Stimulated activated CD4-positive, alpha-beta T cell treated with anti-CD3 and anti-CD28 coated beads, Interleukin-12 subunit alpha, Interleukin-12 subunit beta, amount 100 ng/mL, for 48 hours (primary cell): ENCODE results near the gene MAEA.
A peak's percentile ranks its signal among the peaks of the same experiment; 100 is the strongest.

Experiments used
- DNase-seq, 3 donors: peaks; one replicate each; pipeline ENCODE4 v3.0.0-alpha.2; 2020; ENCODE audit warnings: low read depth in 2 of 3, low spot score in 1 of 3

Gene MAEA

DNA sequence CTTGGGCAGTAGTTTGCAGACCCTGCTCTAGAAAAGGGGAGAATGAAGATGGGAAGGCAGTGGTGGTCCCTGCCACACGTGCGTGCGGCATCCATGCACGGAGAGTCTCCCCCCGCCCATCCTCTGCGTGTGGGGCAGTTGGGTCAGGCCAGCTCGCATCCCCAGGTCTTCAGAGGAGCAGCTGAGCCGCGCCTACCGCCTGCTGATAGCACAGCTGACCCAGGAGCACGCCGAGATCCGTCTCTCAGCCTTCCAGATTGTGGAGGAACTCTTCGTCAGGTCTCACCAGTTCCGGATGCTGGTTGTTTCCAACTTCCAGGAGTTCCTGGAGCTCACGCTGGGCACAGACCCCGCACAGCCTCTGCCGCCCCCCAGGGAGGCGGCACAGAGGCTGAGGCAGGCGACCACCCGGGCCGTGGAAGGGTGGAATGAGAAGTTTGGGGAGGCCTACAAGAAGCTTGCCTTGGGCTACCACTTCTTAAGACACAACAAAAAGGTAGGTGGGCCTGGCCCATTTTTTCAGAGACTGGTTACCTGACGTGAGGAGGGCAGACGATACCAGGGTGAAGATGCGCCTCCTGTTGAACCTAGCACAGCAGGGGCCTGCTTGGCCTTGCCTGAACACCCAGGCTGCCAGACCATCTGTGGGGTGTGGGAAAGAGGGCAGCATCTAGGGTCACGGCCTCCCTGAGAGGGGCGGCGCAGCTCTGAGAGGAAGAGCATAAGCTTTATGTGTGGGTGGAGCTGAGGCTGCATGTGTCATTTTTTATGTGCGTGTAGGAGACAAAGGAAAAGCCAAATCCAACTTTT is 59.9 kb downstream of the MAEA start:
- DNase-seq = no peak

DNA sequence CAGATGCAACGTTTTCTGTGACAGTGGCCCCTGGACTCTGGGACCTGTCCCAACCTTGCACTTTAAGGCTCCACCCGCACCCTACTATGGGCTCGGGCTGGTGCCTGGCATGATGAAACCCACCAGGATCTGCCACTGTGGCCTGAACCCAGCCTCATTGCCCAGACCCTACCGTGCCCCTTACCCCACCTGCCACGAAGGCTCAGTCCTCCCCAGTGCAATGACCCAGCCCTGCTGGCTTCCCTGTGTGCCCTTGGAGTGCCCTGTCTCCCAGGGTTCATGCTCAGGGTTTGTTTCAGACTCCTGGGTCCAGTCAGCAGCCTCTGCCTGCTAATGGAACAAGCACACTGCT is 60.5 kb downstream of the MAEA start:
- DNase-seq = no peak

DNA sequence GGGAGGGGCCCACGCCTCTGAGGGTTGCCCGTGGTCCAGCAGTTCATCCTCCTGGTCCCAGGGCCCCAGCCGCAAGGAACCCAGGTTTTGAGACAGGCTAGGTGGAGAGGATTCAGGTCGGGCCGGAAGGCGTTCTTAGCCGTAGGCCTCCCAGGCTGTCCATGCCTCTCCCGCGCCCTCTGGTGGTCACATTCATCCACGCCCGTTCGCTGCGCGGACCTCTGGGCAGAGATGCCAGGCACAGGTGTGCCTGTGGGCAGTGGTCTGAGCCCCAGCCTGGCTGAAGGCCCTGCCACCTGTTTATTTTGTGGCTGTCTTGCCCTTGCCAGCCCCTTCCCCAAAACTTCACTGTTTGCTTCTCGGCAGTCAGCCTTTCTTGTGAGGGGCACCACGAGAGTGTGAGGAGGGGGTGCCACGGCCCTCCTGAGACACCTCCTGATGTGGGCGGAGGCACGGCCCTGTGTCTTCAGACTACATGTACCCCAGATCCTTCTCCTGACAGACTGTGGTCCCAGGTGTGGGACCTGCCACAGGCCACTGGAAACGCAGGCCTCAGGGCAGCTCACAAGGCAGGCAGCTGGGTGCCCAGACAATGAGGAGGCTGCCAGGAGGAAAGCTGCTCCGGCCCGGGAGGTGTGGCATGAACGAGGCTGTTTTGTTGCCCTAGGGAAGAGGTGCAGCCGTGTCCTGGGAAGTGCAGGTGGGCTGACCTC is 62.3 kb downstream of the MAEA start:
- peak; percentile 81 to 92 (median 87) for DNase-seq

DNA sequence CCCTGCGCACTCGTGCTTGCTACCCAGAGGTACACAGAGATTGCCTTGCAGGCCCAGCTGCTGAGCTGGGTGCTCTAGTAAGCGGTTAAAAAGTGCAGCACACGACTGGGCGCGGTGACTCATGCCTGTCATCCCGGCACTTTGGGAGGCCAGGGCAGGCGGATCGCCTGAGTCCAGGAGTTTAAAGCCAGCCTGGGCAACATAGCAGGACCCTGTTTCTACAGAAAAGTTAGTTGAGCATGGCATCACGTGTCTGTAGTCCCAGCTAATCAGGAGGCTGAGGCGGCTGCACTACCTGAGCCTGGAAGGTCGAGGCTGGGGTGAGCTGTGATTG is 62.8 kb downstream of the MAEA start:
- DNase-seq = no peak

DNA sequence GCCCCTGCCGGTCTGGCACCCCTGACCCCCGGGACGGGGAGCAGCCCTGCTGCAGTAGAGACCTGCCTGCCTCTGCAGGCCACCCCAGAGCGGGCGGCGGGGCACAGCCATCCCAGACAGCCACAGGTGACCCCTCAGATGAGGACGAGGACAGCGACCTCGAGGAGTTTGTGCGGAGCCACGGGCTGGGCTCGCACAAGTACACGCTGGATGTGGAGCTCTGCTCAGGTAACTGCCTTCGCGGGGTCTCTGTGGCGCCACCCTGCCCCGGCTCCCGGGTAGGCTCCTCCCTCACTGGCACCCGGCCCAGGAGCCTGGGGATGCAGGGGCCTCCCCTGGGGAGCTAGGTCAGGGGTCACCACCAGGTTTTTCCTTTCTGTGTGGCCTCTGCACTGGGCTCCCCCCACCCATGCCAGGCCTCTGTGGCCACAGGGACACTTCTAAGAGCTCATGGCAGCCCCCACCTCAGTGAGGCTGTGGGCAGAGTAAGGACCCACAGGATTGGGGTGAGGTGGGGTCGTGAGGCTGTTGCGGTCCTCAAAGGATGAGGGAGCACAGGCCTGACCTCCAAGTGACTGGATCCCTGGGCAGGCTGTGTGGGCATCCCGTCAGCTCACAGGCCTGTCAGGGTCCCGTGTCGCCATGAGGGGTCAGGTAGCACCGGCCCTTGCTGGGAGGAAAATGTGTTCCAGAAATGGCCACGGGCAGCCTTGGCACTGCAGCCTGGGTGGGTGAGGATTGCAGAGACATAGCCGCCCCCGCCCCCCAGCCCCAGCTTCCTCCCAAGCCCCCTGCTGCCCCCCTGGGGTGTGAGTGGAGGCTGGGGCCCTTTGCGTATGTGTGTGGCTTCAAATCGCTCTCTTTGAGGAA is 63.7 kb downstream of the MAEA start:
- no peak for DNase-seq

DNA sequence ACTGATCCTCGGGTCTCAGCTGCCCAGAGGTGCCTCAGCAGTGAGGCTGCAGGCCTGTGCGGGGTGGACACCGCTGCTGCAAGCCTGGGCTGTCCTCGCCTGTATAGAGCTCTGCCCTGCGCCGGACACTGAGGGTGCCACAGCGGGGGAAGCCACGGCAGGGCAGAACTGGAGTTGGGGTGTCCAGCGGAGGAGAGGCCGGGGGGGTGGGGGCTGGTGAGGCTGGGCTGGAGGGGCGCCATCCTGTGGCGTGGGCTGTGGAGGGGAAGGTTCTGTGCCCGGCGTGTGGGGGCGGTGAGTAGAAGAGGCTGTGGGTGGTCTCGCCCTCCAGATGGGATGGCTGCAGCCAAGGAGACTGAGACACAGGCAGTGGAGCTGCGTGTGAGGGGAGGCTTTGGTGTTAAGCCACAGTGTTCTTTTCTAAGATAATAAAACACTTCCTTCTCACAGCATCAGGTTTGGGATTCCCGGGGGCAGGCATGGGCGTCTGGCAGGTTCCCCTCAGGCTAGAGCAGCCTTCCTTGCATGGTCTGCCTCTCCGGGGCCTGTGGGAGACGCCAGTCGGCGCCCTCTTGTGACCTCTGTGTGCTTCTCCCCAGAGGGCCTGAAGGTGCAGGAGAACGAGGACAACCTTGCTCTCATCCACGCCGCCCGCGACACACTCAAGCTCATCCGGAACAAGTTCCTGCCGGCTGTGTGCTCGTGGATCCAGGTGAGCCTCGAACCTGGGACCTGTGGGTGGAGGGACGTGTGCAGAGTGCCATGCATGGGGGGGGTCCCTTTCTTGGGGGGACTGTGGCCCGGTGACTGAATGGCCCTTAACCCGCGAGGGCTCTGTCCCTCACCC is 64.7 kb downstream of the MAEA start:
- DNase-seq = no peak

DNA sequence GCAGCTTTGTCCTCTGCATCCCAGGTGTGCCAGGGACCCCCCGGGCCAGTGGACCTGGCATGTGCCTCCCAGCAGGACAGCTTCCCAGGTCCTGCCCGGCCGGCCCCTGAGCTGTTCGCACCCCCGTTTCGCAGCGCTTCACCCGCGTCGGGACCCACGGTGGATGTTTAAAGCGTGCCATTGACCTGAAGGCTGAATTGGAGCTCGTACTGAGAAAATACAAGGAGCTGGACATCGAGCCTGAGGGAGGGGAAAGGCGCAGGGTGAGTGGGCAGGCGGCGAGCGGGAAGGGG is 65.2 kb downstream of the MAEA start:
- DNase-seq = no peak

DNA sequence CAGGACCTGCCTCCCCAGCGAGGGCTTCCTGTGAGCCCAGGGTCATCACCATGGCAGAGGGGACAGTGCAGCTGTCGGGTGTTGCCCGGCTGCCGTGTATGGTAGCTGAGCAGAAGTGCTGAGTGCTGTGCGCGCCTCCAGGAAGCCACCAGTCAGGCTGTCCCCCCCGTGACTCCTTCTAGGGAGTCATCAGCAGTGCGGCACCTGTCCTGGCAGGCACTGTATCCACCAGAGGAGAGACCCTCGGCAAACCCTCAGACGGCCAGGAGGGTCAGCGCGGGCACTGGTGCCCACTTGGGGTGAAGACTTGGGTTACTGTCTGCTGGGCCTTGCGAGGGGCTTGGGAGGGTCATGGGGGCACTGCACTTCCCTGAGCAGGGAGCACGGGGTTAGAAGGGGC is 65.7 kb downstream of the MAEA start:
- DNase-seq = no peak

DNA sequence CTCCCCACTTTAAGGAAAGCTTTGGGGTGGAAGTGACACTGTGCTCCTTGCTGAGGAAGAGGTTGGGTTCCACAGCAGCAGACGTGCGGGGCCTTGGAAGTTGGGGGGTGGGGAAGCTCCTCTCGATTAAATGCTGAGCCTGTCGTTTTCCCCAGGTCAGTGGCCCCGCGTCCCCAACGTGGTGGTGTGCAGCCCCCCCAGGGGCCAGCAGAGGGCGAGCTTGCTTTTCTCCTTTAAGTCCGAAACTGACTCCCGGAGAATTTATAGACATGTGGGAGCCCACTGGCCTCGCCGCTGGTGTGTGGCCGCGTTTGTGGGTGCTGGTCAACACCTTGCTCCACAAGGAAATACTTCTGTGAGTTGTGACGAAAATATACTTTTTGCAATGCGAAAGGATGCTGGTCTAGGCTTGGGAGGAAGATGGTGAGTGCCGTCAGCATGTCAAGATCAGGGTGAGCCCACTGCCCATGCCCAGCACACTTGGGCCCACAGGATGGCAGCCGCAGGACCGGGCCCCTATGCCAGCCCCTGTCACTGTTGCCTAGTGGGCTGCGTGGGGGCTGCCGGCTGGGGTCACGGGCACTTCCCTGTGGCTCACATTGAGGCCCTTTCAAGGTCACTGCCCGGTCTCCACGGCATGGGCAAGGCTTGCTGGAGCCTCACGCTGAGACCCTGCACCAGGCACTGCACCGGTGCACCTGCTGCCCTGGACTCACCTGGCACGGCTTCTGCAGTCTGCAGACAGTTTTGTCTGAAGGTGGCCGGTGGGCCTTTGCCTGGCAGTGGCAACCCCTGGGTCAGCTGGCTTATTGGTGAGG is 66.7 kb downstream of the MAEA start:
- DNase-seq = peak; percentile 12 to 42 (median 35)

DNA sequence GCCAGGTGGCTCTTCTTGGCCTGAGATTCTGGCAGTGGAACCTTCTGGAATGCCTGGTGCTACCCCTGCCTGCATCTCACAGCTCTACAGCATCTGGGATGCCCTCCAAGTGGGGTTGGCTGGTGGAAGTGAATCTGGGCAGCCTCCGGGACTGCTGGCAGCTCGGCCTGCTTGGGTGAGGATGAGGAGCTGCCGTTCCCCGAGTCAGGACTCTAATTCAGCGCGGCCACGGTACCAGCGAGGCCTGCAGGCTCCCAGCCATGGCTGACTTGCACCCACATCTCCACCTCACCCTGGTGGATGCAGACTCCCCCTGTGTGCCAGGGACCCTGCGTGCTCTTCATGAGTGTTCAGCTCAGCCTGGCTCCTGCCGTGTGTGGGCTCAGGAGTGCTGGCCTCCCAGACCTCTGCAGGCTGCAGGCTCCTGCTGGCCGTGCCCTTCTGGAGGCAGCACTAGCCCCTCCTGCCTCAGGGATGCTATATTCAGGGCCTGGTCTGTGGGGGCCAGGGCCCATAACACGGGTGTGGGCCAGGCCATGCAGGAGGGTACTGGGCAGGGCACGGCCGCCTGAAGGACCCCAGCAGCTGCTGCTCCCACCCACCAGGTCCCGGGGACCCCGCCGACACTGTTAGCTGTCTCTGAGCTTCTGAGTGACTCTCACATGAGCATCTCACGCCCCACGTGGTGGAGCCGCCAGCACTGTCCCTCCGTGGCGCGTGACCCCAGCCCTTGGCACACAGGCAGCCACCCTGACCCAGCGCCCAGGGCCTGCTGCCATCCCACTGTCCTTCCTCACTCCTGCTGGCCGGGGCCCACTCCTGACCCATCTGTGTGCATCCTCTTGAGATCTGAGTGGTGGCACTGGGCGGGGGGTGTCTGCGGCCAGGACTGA is 67.9 kb downstream of the MAEA start:
- no peak for DNase-seq

DNA sequence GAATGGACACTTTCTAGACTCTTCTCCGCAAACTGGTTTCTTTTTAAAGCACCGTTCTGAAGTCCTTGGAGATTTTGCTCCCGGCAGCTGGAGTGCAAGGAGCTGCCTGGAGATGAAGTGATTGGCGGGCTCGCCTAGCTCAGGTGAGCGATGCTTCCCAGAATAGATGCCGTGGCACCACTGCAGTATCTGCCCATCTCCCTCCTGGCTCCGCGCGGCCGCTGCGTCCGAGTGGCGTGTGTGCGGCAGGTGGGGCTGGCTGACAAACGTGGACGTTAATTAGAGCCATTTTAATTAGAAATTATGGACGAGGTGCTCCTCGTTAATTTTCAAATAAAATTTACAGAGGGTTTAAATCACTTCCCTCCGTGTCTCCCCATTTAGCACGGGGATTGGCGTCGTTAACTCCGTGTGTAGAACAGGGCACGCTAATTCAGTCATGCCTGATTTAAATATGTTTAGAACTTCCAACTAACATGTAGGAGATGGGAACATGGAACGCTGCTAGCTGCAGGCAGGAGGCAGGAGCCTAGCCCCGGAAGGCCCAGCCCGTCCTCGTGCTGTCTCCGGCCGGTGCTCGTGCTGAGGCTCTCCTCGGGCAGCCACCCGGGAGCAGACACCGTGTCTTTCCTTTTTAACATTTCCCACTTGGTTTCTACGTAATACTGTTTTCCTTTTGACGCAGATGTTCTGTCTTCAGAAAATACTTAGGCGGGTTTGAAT is 68.9 kb downstream of the MAEA start:
- no peak for DNase-seq

DNA sequence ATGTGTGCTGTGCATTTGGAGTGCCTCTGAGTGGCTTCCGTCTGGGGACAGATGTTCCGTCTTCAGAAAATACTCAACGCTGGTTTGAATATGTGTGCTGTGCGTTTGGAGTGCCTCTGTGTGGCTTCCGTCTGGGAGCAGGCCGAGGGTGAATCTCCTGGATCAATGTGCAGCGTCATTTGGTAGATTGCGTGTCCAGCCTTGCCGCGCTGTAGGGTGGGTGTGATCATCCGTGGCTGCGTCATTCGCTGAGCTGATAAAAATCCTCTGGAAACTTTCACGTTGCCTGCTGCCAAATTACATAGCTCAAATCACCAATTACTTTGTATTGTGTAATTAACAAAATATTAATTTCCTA is 69.4 kb downstream of the MAEA start:
- DNase-seq = no peak

DNA sequence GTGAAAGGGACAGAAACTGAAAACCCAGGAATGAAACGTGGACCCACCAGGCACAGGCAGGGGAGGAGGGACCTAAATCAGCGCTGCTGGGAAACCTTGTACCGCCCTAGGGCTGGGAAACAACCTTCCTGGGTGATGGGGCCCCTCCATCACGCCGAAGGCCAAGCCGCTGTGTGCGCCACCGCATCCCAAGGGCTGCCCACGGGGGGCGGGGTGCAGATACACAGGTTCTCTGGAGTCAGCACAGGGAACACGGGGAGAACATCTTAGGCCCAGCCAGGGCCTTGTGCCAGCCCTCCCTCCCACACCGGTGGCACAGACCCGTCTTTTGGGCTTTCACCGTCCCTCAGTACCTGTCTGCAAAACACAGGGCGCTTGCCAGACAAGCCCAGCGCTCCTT is 70.3 kb downstream of the MAEA start:
- DNase-seq = no peak

DNA sequence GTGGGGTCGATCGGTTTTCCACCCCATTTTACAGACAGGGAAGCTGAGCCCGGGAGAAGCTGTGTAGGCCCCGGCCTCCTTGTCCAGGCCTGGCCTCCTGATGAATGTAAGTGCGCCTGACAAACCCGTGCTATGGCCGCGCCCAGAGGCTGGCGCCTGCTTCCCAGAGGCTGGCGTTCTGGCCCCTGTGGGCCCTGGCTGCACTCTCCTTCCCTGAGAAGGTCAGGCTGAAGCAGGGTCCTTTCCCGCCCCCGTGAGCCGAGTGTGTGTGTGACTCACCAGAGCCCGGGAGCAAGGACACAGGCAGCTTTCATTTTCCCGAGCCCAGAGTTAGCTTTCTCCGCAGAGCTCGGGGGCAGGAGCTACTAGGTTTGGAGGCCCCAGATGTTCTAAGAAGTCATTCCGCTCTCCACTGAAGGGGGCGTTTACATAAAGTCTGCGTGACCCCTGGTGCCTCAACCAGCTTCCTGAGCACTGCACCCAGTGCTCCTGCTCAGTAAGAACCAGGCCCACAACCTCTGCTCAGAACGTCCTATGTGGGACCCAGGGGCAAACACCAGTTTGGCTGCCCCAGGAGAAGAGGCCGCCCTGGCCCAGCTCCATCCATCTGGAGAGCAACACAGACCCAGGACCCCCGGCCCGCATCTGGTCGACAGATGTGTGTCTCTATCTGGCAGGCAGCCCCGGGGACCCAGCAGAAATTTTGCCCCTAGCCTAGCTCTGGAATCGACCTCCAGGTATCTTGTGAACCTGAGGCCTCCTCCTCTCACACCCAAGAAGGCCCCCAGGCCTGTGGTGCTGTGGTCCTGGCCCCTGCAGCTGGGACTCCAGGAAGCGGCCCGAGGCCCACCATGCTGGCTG is 71.0 kb downstream of the MAEA start:
- no peak for DNase-seq

DNA sequence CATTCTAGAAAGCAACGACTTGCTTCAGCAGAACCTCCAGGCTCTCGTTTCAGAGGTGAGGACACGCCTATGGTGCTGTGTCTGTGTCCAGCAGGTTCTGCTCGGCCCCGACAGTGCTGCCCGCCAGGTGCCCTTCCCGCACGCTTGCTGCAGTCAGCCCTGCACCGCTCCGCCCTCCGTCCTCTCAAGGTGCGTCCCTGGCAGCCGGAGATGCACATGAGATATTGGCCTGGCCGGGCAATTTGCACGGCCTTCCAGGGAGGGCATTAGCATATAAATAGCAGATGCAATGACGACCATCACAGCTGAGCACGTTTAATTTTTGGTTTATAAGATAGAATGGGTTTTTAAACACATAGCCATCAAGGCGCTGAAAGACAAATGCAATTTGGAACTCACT is 71.7 kb downstream of the MAEA start:
- DNase-seq = no peak

DNA sequence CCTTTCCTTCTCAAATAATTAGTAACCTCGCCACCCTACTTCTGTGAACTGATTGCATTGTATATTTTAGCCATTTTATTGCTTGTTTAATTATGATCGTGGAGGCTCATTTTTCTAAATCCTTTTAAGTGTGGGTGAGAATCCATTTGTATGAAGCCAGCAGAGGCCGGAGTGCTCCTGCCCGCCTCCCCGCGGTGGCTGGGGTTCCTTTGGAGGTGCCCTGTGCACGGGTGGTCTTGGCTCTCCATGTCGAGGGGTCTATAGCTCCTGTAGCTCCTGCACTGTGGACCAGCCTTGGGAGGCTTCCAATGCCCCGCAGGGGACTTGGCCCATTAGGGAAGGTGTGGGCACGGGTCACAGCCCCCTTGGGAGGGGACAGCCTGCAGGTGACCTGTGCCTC is 72.4 kb downstream of the MAEA start:
- DNase-seq = no peak

DNA sequence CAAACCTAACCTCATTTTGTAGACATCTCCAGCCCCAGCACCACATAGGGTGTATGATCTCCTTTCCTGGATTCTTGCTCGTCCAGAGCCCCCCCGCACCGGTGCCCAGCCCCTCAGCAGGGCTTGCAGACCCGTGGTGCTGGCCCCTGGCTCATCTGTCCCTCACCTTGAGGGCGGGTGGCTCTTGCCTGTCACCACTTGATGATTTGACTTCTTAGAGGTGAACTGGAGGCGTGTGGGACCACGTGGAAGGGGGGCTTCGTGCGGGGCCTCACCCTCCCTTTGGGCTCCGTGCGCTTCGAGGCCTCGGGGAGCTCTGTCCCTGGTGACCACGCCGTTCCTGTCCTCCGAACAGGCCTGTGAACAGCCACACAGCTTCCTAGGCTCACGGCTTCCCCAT is 72.8 kb downstream of the MAEA start:
- DNase-seq = no peak

DNA sequence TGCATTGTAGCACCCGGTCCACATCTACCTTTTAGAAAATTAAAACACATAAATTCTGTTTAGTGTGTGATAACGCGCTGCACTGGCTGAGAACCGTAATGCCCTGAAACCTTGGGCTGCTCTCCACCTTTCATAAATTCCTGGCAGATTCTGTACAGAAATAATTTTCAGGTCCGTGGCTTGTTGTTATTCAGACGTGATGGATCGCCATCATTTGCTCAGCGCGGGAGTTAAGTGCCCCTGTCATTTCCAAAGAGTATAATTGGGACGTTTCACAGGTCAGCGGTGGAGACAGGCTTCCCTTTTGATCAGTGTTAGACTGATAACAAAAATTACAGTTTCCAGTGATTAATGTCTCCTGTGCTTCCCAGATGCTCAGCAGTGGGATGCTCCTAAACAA is 73.8 kb downstream of the MAEA start:
- no peak for DNase-seq
